Renal cortical epithelial cell (primary cell): ENCODE measurements around the gene PEX10. TPM values are rescaled to one million over a fixed set of nuclear protein-coding genes. Genes with fewer than 3 reads are reported as not detected.

Experiments used
- total RNA-seq: library from RNA; depleted of rRNA; stranded (reverse); fragments of >200 nt; gene quantifications from 2 replicates; pipeline ENCODE4 v1.2.3, GENCODE V29; 2014

Gene PEX10
- total RNA-seq, 1 donor from 2014 or later = 38.0 TPM

Other genes starting within 250 kb of the PEX10 start
- 12.0 and 23.4 TPM in 2 replicates for gene FAAP20, start 217.8 kb downstream of the PEX10 start, total RNA-seq
- gene SKI, start 184.2 kb downstream of the PEX10 start, total RNA-seq = 9.0 and 34.8 TPM in 2 replicates
- gene MORN1, start 21.0 kb downstream of the PEX10 start, total RNA-seq = 9.4 and 24.8 TPM in 2 replicates
- 81.8 and 82.7 TPM in 2 replicates for gene RER1, start 20.7 kb downstream of the PEX10 start, total RNA-seq
- 0.05 and 0.17 TPM in 2 replicates for gene PLCH2, start 63.7 kb upstream of the PEX10 start, total RNA-seq
- 14.6 and 20.3 TPM in 2 replicates for gene PANK4, start 114.0 kb upstream of the PEX10 start, total RNA-seq
- not detected in 2 replicates for gene HES5, start 117.7 kb upstream of the PEX10 start, total RNA-seq
- gene TNFRSF14, start 143.8 kb upstream of the PEX10 start, total RNA-seq = 17.6 and 19.8 TPM in 2 replicates
- gene PRXL2B, start 174.2 kb upstream of the PEX10 start, total RNA-seq = 21.0 and 27.1 TPM in 2 replicates
- 0.65 TPM in 1 of 2 replicates, not detected in the other for gene MMEL1, start 220.5 kb upstream of the PEX10 start, total RNA-seq